ENCODE measurements around the gene FOXP1.

GRCh38 chr3:71120012-71120411, 463.5 kb downstream of the FOXP1 start:
- no peak for TF ChIP-seq CTCF (IDR thresholded peaks at IDR 0.05; ENCODE audit: low read depth, low read length, poor library complexity, severe bottlenecking)
- TF ChIP-seq EZH2phosphoT487 (IDR thresholded peaks at IDR 0.05; ENCODE audit: borderline replicate concordance, low read length) = no peak
